Measurements from ENCODE around the gene UIMC1. TPM values are rescaled to one million over a fixed set of nuclear protein-coding genes. Genes with fewer than 3 reads are reported as not detected.

UIMC1 gene
- total RNA-seq, 2 experiments from 2014 or later = 42.7 to 78.5 TPM

DNA sequence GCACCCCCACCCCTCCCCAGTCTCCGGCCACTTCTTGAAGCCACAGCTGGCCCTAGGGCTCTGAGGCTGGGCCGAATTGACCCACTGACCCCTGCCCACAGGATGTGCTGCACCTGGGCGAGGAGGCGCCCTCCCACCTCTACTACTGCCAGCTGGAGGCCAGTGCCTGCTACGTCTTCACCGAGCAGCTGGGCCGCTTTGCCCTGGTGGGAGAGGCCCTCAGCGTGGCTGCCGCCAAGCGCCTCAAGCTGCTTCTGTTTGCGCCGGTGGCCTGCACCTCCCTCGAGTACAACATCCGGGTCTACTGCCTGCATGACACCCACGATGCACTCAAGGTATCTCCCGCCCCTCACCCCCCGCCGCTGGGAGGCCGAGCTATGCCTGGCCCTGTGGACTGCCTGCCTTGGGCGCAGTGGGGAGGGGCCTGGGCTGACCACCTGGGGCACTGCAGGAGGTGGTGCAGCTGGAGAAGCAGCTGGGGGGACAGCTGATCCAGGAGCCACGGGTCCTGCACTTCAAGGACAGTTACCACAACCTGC, 128.7 kb downstream of the UIMC1 start:
- no peak overlapping the region for H3K4me3 ChIP-seq (ENCODE audit: low read depth, low read length, poor library complexity, severe bottlenecking)
- TF ChIP-seq, protein P1, sequence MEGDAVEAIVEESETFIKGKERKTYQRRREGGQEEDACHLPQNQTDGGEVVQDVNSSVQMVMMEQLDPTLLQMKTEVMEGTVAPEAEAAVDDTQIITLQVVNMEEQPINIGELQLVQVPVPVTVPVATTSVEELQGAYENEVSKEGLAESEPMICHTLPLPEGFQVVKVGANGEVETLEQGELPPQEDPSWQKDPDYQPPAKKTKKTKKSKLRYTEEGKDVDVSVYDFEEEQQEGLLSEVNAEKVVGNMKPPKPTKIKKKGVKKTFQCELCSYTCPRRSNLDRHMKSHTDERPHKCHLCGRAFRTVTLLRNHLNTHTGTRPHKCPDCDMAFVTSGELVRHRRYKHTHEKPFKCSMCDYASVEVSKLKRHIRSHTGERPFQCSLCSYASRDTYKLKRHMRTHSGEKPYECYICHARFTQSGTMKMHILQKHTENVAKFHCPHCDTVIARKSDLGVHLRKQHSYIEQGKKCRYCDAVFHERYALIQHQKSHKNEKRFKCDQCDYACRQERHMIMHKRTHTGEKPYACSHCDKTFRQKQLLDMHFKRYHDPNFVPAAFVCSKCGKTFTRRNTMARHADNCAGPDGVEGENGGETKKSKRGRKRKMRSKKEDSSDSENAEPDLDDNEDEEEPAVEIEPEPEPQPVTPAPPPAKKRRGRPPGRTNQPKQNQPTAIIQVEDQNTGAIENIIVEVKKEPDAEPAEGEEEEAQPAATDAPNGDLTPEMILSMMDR (conservative IDR thresholded peaks at IDR 0.05; ENCODE audit: low read length) = no peak
- TF ChIP-seq EZH2phosphoT487 (IDR thresholded peaks at IDR 0.05; ENCODE audit: borderline replicate concordance, low read depth, low read length) = no peak
- H2AFZ ChIP-seq (ENCODE audit: low read length) = no peak overlapping the region
- ChIA-PET CTCF (ENCODE audit: unreplicated experiment) (no interaction called here), POLR2A (interaction anchor here (0.5 kb wide), 1 partner anchor 38 kb away, joined by 3 read pairs; no protein-coding TSS in a partner anchor)
- H3K27ac ChIP-seq (ENCODE audit: low read depth, low read length, poor library complexity, severe bottlenecking) = no peak overlapping the region
- H3K4me1 ChIP-seq (ENCODE audit: insufficient read depth, low read length, poor library complexity, severe bottlenecking) = no peaks in the 10 kb centered on the region
- H3K79me2 ChIP-seq (ENCODE audit: insufficient read depth, low read depth, low read length) = no peaks in the 10 kb centered on the region
- DNase-seq (ENCODE audit: low spot score) = no peak
- no TSS peak for BruUV-seq (replicated peaks)
- no peak overlapping the region for H3K4me2 ChIP-seq (ENCODE audit: low read length)
- H3K9me2 ChIP-seq (ENCODE audit: insufficient read depth, low read length) = no peaks in the 10 kb centered on the region
- H3K36me3 ChIP-seq (ENCODE audit: insufficient read depth, low read length) = no peaks in the 10 kb centered on the region
- no peaks in the 10 kb centered on the region for H4K20me1 ChIP-seq (ENCODE audit: insufficient read depth, low read length)
- H3K9me3 ChIP-seq (ENCODE audit: low read length) = no peaks in the 10 kb centered on the region
- intact Hi-C loops (cut with micrococcal nuclease; ENCODE audit: unreplicated experiment) = no loop called here

DNA sequence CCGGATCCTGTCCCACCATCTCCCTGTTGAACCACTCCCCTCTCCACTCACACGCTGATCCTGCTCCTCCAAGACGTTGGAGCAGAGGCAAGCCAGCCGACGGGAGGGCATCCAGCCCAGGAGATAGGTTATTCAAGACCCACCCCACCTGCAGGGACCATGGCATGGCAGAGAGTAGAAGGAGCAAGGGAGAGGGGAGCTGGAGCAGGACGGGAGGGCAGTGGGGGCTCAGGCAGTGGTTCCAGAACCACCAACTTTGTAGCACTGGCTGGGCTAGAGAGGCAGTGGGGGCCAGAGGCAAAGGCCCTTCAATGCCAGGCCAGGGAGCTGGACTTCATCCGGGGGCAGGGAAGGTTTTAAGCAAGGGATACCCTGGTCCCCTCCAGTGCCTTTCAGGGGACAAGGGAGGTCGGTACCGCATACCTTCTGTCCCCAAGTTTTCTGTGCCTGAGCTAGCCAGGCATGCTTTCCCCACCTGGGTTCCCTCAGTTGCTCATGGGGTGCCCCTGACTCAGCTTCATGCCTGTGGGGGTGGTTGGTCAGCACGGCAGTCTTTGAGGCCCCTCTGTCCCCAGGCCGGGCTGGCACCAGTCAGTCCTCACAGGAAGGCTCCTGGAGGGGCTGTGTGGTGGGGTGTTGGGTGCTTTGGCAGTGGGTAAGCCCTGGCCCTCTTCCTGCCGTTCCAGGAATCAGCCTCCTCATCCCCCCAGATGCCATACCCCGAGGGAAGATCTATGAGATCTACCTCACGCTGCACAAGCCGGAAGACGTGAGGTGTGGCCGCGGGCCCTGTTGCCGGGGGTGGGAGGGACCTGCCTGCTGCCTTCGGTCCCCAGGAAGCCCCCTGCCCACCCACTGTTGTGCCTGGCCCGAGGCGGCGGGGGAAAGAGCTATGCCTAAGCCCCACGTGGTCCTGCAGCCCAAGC, 129.8 kb downstream of the UIMC1 start:
- no peaks in the 10 kb centered on the region for H3K79me2 ChIP-seq (ENCODE audit: insufficient read depth, low read depth, low read length)
- H2AFZ ChIP-seq (ENCODE audit: low read length) = no peak overlapping the region
- no TSS peak for BruUV-seq (replicated peaks)
- H4K20me1 ChIP-seq (ENCODE audit: insufficient read depth, low read length) = no peaks in the 10 kb centered on the region
- ChIA-PET CTCF (ENCODE audit: unreplicated experiment) (no interaction called here), POLR2A (no interaction called here)
- intact Hi-C loops (cut with micrococcal nuclease; ENCODE audit: unreplicated experiment) = no loop called here
- H3K36me3 ChIP-seq (ENCODE audit: insufficient read depth, low read length) = no peaks in the 10 kb centered on the region
- H3K9me3 ChIP-seq (ENCODE audit: low read length) = no peaks in the 10 kb centered on the region
- H3K27ac ChIP-seq (ENCODE audit: low read depth, low read length, poor library complexity, severe bottlenecking) = no peak overlapping the region
- TF ChIP-seq EZH2phosphoT487 (IDR thresholded peaks at IDR 0.05; ENCODE audit: borderline replicate concordance, low read depth, low read length) = no peak
- TF ChIP-seq, protein P1 (conservative IDR thresholded peaks at IDR 0.05; ENCODE audit: low read length) = no peak
- H3K4me2 ChIP-seq (ENCODE audit: low read length) = no peak overlapping the region
- H3K4me3 ChIP-seq (ENCODE audit: low read depth, low read length, poor library complexity, severe bottlenecking) = no peak overlapping the region
- no peak for DNase-seq (ENCODE audit: low spot score)
- no peaks in the 10 kb centered on the region for H3K9me2 ChIP-seq (ENCODE audit: insufficient read depth, low read length)
- H3K4me1 ChIP-seq (ENCODE audit: insufficient read depth, low read length, poor library complexity, severe bottlenecking) = no peaks in the 10 kb centered on the region
